NCI-H524 (cell line): ENCODE results near the gene TEAD1.
A peak's percentile ranks its signal among the peaks of the same experiment; 100 is the strongest.
"Not testable (repeated sequence)": the region's sequence is repeated elsewhere in the genome, so short reads cannot be mapped to it uniquely, and the experiment has no call there.

Experiments used
- DNase-seq, 2 experiments: peaks; one replicate each; lab custom pipeline; 2025; lab: John Stamatoyannopoulos, UW

Gene TEAD1

GRCh38 chr11:12862696-12863469 lies 188.7 kb downstream of the TEAD1 start:
- DNase-seq: peak; percentile 56 to 82

DNA sequence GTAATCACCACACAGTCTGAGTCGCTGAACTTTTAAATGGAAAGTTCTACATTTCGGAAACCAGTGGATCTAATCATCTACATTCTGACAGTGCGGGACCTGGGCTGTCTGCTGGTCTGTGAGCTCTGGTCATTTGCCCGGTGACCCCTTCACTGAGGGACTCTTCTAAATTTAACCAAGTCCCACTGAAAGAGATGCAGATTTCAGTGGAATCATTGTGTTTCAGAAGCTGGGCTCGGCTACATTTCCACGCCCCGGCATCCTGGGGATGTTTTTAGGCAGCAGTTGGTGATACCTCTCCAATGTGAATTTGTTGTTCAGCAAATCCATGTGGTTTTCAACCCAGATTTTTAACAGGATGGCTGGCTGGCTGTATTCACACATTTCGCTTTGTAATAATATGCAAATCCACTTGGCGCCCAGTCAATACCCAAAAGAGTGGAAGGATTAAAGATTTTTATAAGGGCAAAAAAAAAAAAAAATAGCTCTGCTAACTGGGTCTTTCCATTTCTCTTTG lies 189.4 kb downstream of the TEAD1 start:
- peak; percentile 20 to 69 for DNase-seq

- DNase-seq: peak in 1 of 2 experiments; percentile 15
Measured at GRCh38 chr11:12864316-12865156, 190.3 kb downstream of the TEAD1 start.

GRCh38 chr11:12865863-12866595 lies 191.8 kb downstream of the TEAD1 start:
- DNase-seq: peak in 1 of 2 experiments; percentile 42

DNA sequence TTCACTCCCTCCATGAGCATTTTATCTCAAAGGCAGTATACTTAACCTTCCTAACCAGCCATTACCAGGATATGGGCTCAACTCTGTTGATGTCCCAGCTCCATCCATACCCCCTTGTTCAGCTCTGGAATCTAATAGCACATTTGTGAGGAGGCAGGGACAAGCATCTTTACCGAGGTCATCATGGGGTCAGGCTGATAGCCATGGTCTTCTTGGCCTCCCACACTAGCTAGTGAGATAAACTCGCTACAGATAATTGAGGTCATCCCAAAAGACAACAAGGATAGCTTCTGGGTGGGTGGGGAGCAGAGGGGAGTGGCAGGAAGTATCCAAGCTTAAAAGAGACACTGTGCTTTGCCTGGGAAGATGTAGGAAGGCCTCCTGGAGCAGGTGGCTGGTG lies 193.3 kb downstream of the TEAD1 start:
- DNase-seq: no peak

GRCh38 chr11:12868315-12869073 lies 194.3 kb downstream of the TEAD1 start:
- no peak for DNase-seq

DNA sequence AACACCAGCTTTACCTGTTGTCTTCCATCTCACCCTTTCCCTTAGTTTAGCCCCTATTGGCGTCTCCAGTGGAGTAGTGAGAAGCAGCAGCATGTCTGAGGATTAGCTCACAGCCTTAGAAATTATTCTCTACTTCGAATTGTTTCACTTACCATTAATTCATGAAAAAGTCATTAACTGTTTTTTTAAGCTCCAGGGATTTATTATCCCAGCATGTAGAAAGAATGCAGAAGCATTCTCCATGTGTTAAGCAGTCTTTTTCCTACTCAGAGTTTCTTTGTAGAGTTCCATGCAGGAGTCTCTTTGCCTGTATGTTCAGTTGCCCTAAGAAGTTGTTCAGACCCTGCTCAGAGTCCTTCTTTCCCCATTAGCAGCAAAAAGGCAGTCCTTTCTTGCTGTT lies 197.0 kb downstream of the TEAD1 start:
- DNase-seq: no peak

DNA sequence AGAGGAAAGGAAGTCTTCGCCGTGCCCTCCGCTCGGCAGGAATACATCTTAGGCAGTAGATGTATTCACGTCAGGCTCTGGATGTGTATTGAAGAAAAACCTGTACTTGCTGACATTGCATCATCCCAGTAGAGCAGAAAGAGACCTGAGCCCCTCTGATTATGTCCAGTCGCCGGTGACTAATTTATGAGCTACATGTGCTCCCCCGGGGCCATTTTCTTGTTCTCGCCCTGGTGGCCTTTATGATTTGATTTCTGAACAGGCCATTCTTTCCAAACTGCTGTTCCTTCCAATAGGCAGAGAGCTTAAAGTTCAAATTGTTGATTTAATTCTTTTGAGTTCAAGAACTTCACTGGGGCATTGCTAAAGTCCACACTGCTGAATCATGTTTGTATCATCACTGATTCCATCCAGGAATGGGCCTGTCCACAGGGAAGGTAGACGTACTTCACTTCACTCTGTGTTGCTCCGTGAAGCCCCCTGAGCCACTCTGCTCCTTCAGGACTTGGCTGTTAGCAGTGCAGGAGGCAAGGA lies 197.6 kb downstream of the TEAD1 start:
- DNase-seq: no peak

- no peak for DNase-seq
Measured at GRCh38 chr11:12876340-12876739, 202.1 kb downstream of the TEAD1 start.

- no peak for DNase-seq
Measured at GRCh38 chr11:12876988-12877387, 202.8 kb downstream of the TEAD1 start.

DNA sequence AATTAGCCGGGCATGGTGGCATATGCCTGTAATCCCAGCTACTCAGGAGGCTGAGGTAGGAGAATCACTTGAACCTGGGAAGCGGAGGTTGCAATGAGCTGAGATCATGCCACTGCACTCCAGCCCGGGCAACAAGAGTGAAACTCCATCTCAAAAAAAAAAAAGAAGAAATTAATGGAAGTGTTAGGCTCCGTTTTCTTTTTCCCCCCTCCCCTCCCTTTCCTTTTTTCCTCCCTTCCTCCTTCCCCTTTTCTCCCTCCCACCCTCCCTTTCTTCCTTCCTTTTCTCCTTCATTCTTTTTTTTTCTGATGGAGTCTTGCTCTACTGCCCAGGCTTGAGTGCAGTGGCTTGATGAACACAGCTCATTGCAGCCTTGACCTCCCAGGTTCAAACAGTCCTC lies 203.3 kb downstream of the TEAD1 start:
- DNase-seq: not testable (repeated sequence)

- DNase-seq: no peak
Measured at GRCh38 chr11:12880327-12880726, 206.1 kb downstream of the TEAD1 start.

DNA sequence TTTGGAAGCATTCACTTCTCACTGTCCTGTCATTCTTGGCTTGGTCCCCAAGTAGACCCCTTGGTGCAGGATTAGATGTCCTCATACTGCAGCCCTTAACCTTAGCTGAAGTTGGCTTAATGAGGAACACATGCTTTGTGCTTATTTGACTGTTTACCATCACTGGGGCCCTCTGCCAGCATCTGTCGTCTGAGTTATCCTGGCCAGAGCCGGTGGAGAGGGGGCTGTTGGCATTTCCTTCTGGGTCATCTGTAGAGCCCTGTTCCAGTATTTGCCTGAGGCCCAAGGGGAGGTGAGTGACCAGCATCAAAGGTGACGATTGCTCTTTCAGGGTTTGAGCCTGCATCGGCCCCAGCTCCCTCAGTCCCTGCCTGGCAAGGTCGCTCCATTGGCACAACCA lies 208.4 kb downstream of the TEAD1 start:
- DNase-seq: peak in 1 of 2 experiments; percentile 13

- no peak for DNase-seq
Measured at GRCh38 chr11:12884751-12885318, 210.6 kb downstream of the TEAD1 start.

DNA sequence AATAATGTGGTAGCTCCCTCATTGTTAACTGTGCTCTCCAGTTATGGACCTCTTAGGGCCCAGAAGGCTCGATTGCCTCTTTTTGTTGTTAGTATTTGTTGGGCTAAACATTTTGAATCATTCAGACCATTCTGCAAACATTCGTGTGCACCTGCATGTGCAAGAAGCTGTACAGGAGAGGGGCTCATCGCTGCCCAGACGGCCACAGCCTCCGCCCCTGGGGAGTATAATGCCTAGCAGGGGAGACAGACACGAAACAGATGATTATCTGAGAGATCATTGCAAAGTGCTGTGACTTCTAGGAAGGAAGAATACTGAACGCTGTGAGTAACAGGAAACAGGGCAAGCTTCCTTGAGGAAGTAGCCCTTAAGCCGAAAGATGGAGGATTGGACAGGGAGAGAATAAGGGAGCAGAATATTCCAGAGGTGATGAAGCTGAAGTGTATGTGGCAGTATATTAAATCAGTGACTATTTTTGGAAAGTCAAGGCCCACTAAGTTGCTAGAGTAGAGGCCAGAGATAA lies 211.6 kb downstream of the TEAD1 start:
- DNase-seq: no peak

DNA sequence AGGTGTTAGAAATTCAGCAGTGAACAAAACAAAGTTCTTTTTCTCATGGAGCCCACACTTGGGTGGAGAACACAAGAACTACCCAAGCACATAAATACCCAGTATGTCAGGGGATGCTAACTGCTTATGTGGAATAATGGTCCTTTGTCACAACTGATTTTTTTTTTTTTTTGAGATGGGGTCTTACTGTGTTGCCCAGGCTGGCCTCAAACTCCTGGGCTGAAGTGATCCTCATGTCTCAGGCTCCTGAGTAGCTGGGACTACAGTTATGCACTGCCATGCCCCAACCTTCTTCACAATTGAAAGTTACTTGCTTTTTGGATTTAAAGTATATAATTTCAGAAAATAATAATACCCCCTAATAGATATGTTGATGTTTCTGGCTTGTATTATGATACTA lies 212.3 kb downstream of the TEAD1 start:
- DNase-seq: no peak

GRCh38 chr11:12888525-12889158 lies 214.4 kb downstream of the TEAD1 start:
- DNase-seq: peak; percentile 39 to 77

DNA sequence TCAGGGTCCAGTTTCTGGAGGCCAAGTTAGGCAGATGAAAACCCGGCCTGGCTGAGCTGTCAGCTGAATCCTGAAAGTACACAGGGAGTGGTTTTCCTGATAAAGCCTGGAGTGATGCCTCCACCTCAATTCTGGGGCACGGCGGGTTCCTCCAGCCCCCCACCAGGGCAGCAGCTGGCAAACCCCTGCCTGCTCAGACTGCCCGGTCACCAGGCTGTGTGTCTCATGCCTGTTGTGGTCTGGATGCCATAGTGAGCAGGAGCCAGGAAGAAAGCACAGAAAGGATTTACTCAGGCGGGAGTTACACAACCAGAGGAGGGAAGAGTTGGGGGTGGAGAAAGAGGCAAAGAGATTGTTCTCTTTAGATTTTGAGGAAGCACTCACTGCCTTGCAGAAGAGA lies 215.0 kb downstream of the TEAD1 start:
- no peak for DNase-seq

DNA sequence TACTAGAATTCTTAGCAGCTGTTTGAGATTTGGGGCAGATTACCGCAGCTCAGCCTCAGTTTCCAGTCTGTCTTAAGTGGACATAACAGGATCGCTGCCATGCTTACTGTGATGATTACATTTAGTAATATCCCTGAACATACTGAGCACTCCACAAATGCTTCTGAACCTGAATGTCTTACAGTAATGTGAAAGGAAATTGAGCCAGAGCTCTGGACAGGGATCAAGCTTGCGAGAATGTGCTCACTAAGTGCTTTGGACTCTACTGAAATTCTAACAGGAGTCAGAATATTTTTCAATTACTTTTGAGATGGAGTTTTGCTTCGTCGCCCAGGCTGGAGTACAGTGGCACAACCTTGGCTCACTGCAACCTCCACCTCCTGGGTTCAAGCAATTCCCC lies 216.3 kb downstream of the TEAD1 start:
- DNase-seq: no peak
